K562 (cell line): Measurements from ENCODE around the gene HTRA3. TPM values are rescaled to one million over a fixed set of nuclear protein-coding genes. Genes with fewer than 3 reads are reported as not detected.

Source experiments
- ATAC-seq: fragments of 200-7000 bp; cut with Tn5 transposase; 3 replicates; pipeline ENCODE4 v1.9.1; 2020; ENCODE audit warnings: moderate library complexity
- BruUV-seq: library from RNA; stranded (reverse); fragments of 400-500 nt; replicated peaks from 2 replicates; lab custom pipeline; 2021; lab: Mats Ljungman, UMichigan
- CTCF ChIA-PET: fragments of 300-600 bp; formaldehyde crosslinking; extraction: SDS; loops from one replicate; lab custom pipeline; 2021; ENCODE audit warnings: low intra/inter-chr PET ratio; lab: Yijun Ruan, JAX
- POLR2A ChIA-PET: fragments of 300-600, 350-650 bp; sonication (Branson Sonifier 250); formaldehyde crosslinking; extraction: SDS; loops from one replicate; lab custom pipeline; 2021; ENCODE audit warnings: antibody characterized with exemption, inconsistent platforms; lab: Yijun Ruan, JAX
- DNase-seq, 4 experiments: peaks; one replicate each; pipeline versions ENCODE4 v3.0.0 to v3.0.0-alpha.2; 2011 to 2018; ENCODE audit warnings: low spot score in 3 of 4, mixed read lengths in 3 of 4; ENCODE audit errors: extremely low read depth in 1 of 4
- FAIRE-seq: peaks from 2 replicates; lab custom pipeline; 2011; peaks lifted over from hg19 to GRCh38; lab: Jason Lieb, UNC
- H2AFZ ChIP-seq: 2 replicates; pipeline ENCODE4 v1.6.0; 2011; ENCODE audit warnings: low read depth, low read length, control low read depth, inconsistent platforms
- H3K27ac ChIP-seq: fragments of 200-600 bp; 3 replicates; pipeline ENCODE4 v1.8.0; 2011; ENCODE audit warnings: low read depth, mild to moderate bottlenecking, control low read depth, inconsistent platforms, low read length, moderate library complexity, mixed read lengths; ENCODE audit errors: extremely low read depth
- H3K27me3 ChIP-seq, 2 experiments: fragments of 300-600 bp in 1 of 2; 2 replicates in 1 of 2; 3 replicates in 1 of 2; pipeline versions ENCODE4 v1.6.0 to v1.8.0; 2011; ENCODE audit warnings: inconsistent platforms in 2 of 2, low read length in 2 of 2, mild to moderate bottlenecking in 1 of 2, mixed read lengths in 1 of 2, moderate library complexity in 1 of 2; ENCODE audit not compliant: control insufficient read depth in 2 of 2, insufficient read depth in 2 of 2
- H3K36me3 ChIP-seq: fragments of 300-600 bp; 3 replicates; pipeline ENCODE4 v1.8.0; 2011; ENCODE audit warnings: mild to moderate bottlenecking, low read length, inconsistent platforms; ENCODE audit not compliant: control insufficient read depth, insufficient read depth
- H3K4me1 ChIP-seq, 2 experiments: fragments of 200-600 bp in 1 of 2; replicated peaks in 1 of 2; 2 replicates in 1 of 2; 3 replicates in 1 of 2; pipeline versions ENCODE4 v1.5.1 to v1.8.0; 2011; ENCODE audit warnings: inconsistent platforms in 2 of 2, low read length in 2 of 2, mild to moderate bottlenecking in 1 of 2, mixed read lengths in 1 of 2, moderate library complexity in 1 of 2; ENCODE audit not compliant: control insufficient read depth in 2 of 2, insufficient read depth in 2 of 2
- H3K4me2 ChIP-seq: 2 replicates; pipeline ENCODE4 v1.6.1; 2011; ENCODE audit warnings: low read length, control low read depth, inconsistent platforms, mixed read lengths; ENCODE audit not compliant: insufficient read depth
- H3K4me3 ChIP-seq: fragments of 200-600 bp; sonication (generic), shearing (Covaris generic); 2 replicates; pipeline ENCODE4 v1.5.1; 2016; ENCODE audit warnings: control low read depth, inconsistent platforms
- H3K79me2 ChIP-seq: fragments of 200-600 bp; 3 replicates; pipeline ENCODE4 v1.8.0; 2011; ENCODE audit warnings: low read length, inconsistent platforms; ENCODE audit not compliant: control insufficient read depth, insufficient read depth
- H3K9ac ChIP-seq, 2 experiments: 2 replicates each; pipeline versions ENCODE4 v1.6.0 to v1.6.1; 2011; ENCODE audit warnings: low read depth in 2 of 2, low read length in 2 of 2, control low read depth in 1 of 2, inconsistent platforms in 1 of 2, mild to moderate bottlenecking in 1 of 2, mixed read lengths in 1 of 2; ENCODE audit not compliant: insufficient read depth in 1 of 2
- H3K9me1 ChIP-seq: one replicate; pipeline ENCODE4 v1.6.0; 2011; ENCODE audit warnings: inconsistent platforms, mild to moderate bottlenecking, low read length, moderate library complexity; ENCODE audit not compliant: control insufficient read depth, insufficient read depth
- H3K9me3 ChIP-seq: replicated peaks from 2 replicates; pipeline ENCODE4 v1.5.1; 2011; ENCODE audit warnings: low read depth, low read length, inconsistent platforms; ENCODE audit not compliant: control insufficient read depth, insufficient read depth
- H4K20me1 ChIP-seq: replicated peaks from 2 replicates; pipeline ENCODE4 v1.6.1; 2011; ENCODE audit warnings: low read length, inconsistent platforms, mixed read lengths; ENCODE audit not compliant: control insufficient read depth, insufficient read depth
- BHLHE40 ChIP-seq: IDR thresholded peaks from 2 replicates; pipeline ENCODE4 v1.6.1; 2011; ENCODE audit warnings: low read length, improper control_type of control experiment
- EP400 ChIP-seq: fragments of 450-650 bp; IDR thresholded peaks from 2 replicates; pipeline ENCODE4 v1.6.1; 2017; ENCODE audit warnings: antibody characterized with exemption, mild to moderate bottlenecking, moderate library complexity
- GATA2 ChIP-seq: sonication (generic); formaldehyde crosslinking; IDR thresholded peaks from 2 replicates; pipeline ENCODE4 v1.4.0; 2020; ENCODE audit warnings: mild to moderate bottlenecking, missing genetic modification reagents
- IFI16 ChIP-seq: fragments of 250-450 bp; sonication (Bioruptor Pico); IDR thresholded peaks from 2 replicates; pipeline ENCODE4 v2.1.2; 2022; ENCODE audit warnings: mild to moderate bottlenecking, inconsistent platforms
- LARP7 ChIP-seq: fragments of 450-650 bp; IDR thresholded peaks from 2 replicates; pipeline ENCODE4 v1.6.1; 2016
- NR3C1 ChIP-seq: sonication (generic); formaldehyde crosslinking; IDR thresholded peaks from 2 replicates; pipeline ENCODE4 v1.8.1; 2022; ENCODE audit warnings: missing genetic modification reagents
- PCBP1 ChIP-seq: fragments of 200-400 bp; formaldehyde crosslinking; IDR thresholded peaks from 2 replicates; pipeline ENCODE4 v1.6.1; 2018; ENCODE audit warnings: mild to moderate bottlenecking, low read depth, low read length; ENCODE audit not compliant: poor library complexity, severe bottlenecking
- RBM17 ChIP-seq: fragments of 200-400 bp; formaldehyde crosslinking; IDR thresholded peaks from 2 replicates; pipeline ENCODE4 v1.6.1; 2017; ENCODE audit warnings: low read depth, mild to moderate bottlenecking, low read length, borderline replicate concordance
- RBM22 ChIP-seq: fragments of 200-400 bp; formaldehyde crosslinking; IDR thresholded peaks from 2 replicates; pipeline ENCODE4 v1.6.1; 2018; ENCODE audit warnings: low read length, low read depth; ENCODE audit not compliant: poor library complexity, severe bottlenecking
- SMAD1 ChIP-seq: fragments of 150-350 bp; IDR thresholded peaks from 2 replicates; pipeline ENCODE4 v1.6.1; 2014; ENCODE audit warnings: low read length, low read depth; ENCODE audit not compliant: partially characterized antibody
- ZEB2 ChIP-seq: fragments of 450-650 bp; IDR thresholded peaks from 2 replicates; pipeline ENCODE4 v1.6.1; 2016
- ZNF668 ChIP-seq: fragments of 250-450 bp; sonication (Bioruptor Pico); IDR thresholded peaks from 2 replicates; pipeline ENCODE4 v1.8.0; 2022; ENCODE audit warnings: mild to moderate bottlenecking, inconsistent platforms
- WGBS: fragments of 100-300 bp; shearing (Covaris generic); methylation state at CpG from one replicate; pipeline ENCODE4 v1.1.6; 2016; ENCODE audit warnings: low coverage, mixed read lengths; ENCODE audit not compliant: insufficient coverage; ENCODE audit errors: missing lambda C conversion rate; 5-methylcytosine and 5-hydroxymethylcytosine counted together
- in situ Hi-C: fragments of 300-500 bp; cut with MboI; formaldehyde crosslinking; loops from 4 replicates; pipeline ENCODE4 v1.15.0; 2018; ENCODE audit warnings: inconsistent platforms, mixed read lengths
- intact Hi-C: fragments of 100-400 bp; cut with micrococcal nuclease; formaldehyde crosslinking; loops from 2 replicates; pipeline ENCODE4 v1.14.2; 2022
- polyA plus RNA-seq, 8 experiments: library from polyadenylated mRNA; depleted of rRNA in 4 of 8; stranded (reverse) in 5 of 8; unstranded in 3 of 8; fragments of >200 nt; fragmentation: Nextera tagmentation in 2 of 8; fragmentation: Illumina TruSeq in 1 of 8; extraction: Ambion mirVana in 2 of 8; extraction: Trizol in 1 of 8; gene quantifications; 2 replicates each; pipeline versions ENCODE4 v1.2.1 to v1.2.3, GENCODE V29; 2011 to 2014; ENCODE audit warnings: inconsistent platforms in 1 of 8, missing spikeins in 1 of 8
- total RNA-seq, 7 experiments: library from RNA; depleted of rRNA in 6 of 7; stranded (reverse); fragments of >200 nt in 6 of 7; fragmentation: Illumina TruSeq in 2 of 7; extraction: Trizol in 2 of 7; gene quantifications; 2 replicates each; pipeline versions ENCODE4 v1.2.1 to v1.2.3, GENCODE V29; 2011 to 2021; ENCODE audit warnings: low replicate concordance in 1 of 7
- TF ChIP-seq, protein P1 (sequence below): fragments of 250-450 bp; sonication (Bioruptor Pico); IDR thresholded peaks from 2 replicates; pipeline ENCODE4 v1.9.0; 2021; ENCODE audit warnings: mild to moderate bottlenecking, inconsistent platforms
- TF ChIP-seq, protein P2 (sequence below): fragments of 450-650 bp; IDR thresholded peaks from 2 replicates; pipeline ENCODE4 v1.6.1; 2016; ENCODE audit warnings: missing biosample characterization, missing genetic modification characterization
- TF ChIP-seq, protein P3 (sequence below): fragments of 250-450 bp; sonication (Bioruptor Pico); IDR thresholded peaks from 2 replicates; pipeline ENCODE4 v1.8.0; 2022; ENCODE audit warnings: inconsistent platforms
- TF ChIP-seq, protein P4 (sequence below): fragments of 450-650 bp; formaldehyde crosslinking; IDR thresholded peaks from 2 replicates; pipeline ENCODE4 v1.4.0; 2020; ENCODE audit warnings: mild to moderate bottlenecking

The HTRA3 gene
- total and polyA plus RNA-seq, 9 of the 15 experiments (the other 6 are each of a cell fraction or from before 2014, with no cell fraction given): 0.04 TPM; not detected in 8

- ChIA-PET POLR2A (interaction anchor here (1.5 kb wide), 2 partner anchors 9 to 10 kb away, joined by 4 read pairs; no protein-coding TSS in a partner anchor), CTCF (no interaction called here)
- Histone ChIP-seq H3K27ac (no peak overlapping the region), H3K4me2 (no peak overlapping the region), H3K4me3 (no peak overlapping the region), H3K9me3 (no peaks in the 10 kb centered on the region; the same call in 1 of the 2 replicates), H3K36me3 (no peaks in the 10 kb centered on the region), H3K9ac (no peak overlapping the region), H2AFZ (no peak overlapping the region), H4K20me1 (no peaks in the 10 kb centered on the region), H3K4me1 (peaks cover 0 to 16% of the 10 kb centered on the region in 2 experiments; a peak in 2 of 5 replicates), H3K27me3 (peaks cover 2 to 40% of the 10 kb centered on the region in 2 experiments; a peak in 2 of 5 replicates), H3K79me2 (no peaks in the 10 kb centered on the region), H3K9me1 (no peaks in the 10 kb centered on the region)
- TF ChIP-seq LARP7 (no peak), PCBP1 (no peak), ZEB2 (no peak), EP400 (no peak), RBM22 (no peak), NR3C1 (CRISPR knock-in tag) (no peak), BHLHE40 (no peak), SMAD1 (no peak), ZNF668 (CRISPR knock-in tag) (no peak), RBM17 (no peak), GATA2 (CRISPR knock-in tag) (no peak), IFI16 (CRISPR knock-in tag) (no peak)
- TF ChIP-seq, protein P1, sequence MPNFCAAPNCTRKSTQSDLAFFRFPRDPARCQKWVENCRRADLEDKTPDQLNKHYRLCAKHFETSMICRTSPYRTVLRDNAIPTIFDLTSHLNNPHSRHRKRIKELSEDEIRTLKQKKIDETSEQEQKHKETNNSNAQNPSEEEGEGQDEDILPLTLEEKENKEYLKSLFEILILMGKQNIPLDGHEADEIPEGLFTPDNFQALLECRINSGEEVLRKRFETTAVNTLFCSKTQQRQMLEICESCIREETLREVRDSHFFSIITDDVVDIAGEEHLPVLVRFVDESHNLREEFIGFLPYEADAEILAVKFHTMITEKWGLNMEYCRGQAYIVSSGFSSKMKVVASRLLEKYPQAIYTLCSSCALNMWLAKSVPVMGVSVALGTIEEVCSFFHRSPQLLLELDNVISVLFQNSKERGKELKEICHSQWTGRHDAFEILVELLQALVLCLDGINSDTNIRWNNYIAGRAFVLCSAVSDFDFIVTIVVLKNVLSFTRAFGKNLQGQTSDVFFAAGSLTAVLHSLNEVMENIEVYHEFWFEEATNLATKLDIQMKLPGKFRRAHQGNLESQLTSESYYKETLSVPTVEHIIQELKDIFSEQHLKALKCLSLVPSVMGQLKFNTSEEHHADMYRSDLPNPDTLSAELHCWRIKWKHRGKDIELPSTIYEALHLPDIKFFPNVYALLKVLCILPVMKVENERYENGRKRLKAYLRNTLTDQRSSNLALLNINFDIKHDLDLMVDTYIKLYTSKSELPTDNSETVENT (CRISPR knock-in tag): no peak
- TF ChIP-seq, protein P2, sequence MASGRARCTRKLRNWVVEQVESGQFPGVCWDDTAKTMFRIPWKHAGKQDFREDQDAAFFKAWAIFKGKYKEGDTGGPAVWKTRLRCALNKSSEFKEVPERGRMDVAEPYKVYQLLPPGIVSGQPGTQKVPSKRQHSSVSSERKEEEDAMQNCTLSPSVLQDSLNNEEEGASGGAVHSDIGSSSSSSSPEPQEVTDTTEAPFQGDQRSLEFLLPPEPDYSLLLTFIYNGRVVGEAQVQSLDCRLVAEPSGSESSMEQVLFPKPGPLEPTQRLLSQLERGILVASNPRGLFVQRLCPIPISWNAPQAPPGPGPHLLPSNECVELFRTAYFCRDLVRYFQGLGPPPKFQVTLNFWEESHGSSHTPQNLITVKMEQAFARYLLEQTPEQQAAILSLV (tag): no peak
- TF ChIP-seq, protein P3, sequence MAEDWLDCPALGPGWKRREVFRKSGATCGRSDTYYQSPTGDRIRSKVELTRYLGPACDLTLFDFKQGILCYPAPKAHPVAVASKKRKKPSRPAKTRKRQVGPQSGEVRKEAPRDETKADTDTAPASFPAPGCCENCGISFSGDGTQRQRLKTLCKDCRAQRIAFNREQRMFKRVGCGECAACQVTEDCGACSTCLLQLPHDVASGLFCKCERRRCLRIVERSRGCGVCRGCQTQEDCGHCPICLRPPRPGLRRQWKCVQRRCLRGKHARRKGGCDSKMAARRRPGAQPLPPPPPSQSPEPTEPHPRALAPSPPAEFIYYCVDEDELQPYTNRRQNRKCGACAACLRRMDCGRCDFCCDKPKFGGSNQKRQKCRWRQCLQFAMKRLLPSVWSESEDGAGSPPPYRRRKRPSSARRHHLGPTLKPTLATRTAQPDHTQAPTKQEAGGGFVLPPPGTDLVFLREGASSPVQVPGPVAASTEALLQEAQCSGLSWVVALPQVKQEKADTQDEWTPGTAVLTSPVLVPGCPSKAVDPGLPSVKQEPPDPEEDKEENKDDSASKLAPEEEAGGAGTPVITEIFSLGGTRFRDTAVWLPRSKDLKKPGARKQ: no peak
- TF ChIP-seq, protein P4, sequence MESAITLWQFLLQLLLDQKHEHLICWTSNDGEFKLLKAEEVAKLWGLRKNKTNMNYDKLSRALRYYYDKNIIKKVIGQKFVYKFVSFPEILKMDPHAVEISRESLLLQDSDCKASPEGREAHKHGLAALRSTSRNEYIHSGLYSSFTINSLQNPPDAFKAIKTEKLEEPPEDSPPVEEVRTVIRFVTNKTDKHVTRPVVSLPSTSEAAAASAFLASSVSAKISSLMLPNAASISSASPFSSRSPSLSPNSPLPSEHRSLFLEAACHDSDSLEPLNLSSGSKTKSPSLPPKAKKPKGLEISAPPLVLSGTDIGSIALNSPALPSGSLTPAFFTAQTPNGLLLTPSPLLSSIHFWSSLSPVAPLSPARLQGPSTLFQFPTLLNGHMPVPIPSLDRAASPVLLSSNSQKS: no peak
- DNase-seq: no peak
- in situ Hi-C loops: no loop called here
- no TSS peak for BruUV-seq
- no peak for FAIRE-seq
- intact Hi-C loops: no loop called here
- ATAC-seq: no peak
- 32% methylated on average over 10 of the region's 10 CpGs for WGBS
Observed at GRCh38 chr4:8316251-8316771, 46.8 kb downstream of the HTRA3 start.
